LNCAP (cell line): Measurements from ENCODE around the gene ZFHX2.

Source experiments
- CTCF ChIP-seq: fragments of 450-650 bp; IDR thresholded peaks from 2 replicates; pipeline ENCODE4 v1.5.1; 2017; ENCODE audit warnings: mild to moderate bottlenecking

The ZFHX2 gene

GRCh38 chr14:23518709-23519108 lies 32.9 kb downstream of the ZFHX2 start:
- TF ChIP-seq CTCF = no peak

- no peak for TF ChIP-seq CTCF
Observed at GRCh38 chr14:23517650-23518326, 33.8 kb downstream of the ZFHX2 start.

- TF ChIP-seq CTCF = no peak
Observed at GRCh38 chr14:23514644-23514957, 37.0 kb downstream of the ZFHX2 start.

- no peak for TF ChIP-seq CTCF
Observed at GRCh38 chr14:23513818-23514643, 37.5 kb downstream of the ZFHX2 start.

- TF ChIP-seq CTCF = no peak
Observed at GRCh38 chr14:23513005-23513817, 38.4 kb downstream of the ZFHX2 start.

GRCh38 chr14:23512156-23512555 lies 39.4 kb downstream of the ZFHX2 start:
- no peak for TF ChIP-seq CTCF

- no peak for TF ChIP-seq CTCF
Observed at GRCh38 chr14:23494223-23494622, 57.3 kb downstream of the ZFHX2 start.
